Endothelial cell of umbilical vein (primary cell): ENCODE data around the gene TMEM200B. TPM values are rescaled to one million over a fixed set of nuclear protein-coding genes. Genes with fewer than 3 reads are reported as not detected.
A peak's percentile ranks its signal among the peaks of the same experiment; 100 is the strongest.

ENCODE experiments used
- BruUV-seq: library from RNA; stranded (reverse); fragments of 400-500 nt; replicated peaks from 2 replicates; lab custom pipeline; 2021; lab: Mats Ljungman, UMichigan
- CTCF ChIA-PET: fragments of 300-600, 350-600 bp; sonication (Branson Sonifier 250); formaldehyde crosslinking; loops from one replicate; lab custom pipeline; 2021; ENCODE audit warnings: antibody characterized with exemption, inconsistent platforms; lab: Charles Lee
- POLR2A ChIA-PET: fragments of 300-600, 350-600 bp; sonication (Branson Sonifier 250); formaldehyde crosslinking; loops from one replicate; lab custom pipeline; 2021; ENCODE audit warnings: antibody characterized with exemption, inconsistent platforms; lab: Charles Lee
- DNase-seq: peaks from one replicate; pipeline ENCODE4 v3.0.0-alpha.2; 2011; ENCODE audit warnings: low read depth, low spot score
- FAIRE-seq: peaks from 2 replicates; lab custom pipeline; 2011; peaks lifted over from hg19 to GRCh38; lab: Jason Lieb, UNC
- H2AFZ ChIP-seq: 2 replicates; pipeline ENCODE4 v1.6.0; 2012; ENCODE audit warnings: low read depth, low read length, control low read depth, inconsistent platforms
- H3K27ac ChIP-seq: 2 replicates; pipeline ENCODE4 v1.5.1; 2011; ENCODE audit warnings: low read depth, mild to moderate bottlenecking, control low read depth, low read length, moderate library complexity; ENCODE audit not compliant: insufficient read depth
- H3K27me3 ChIP-seq, 2 experiments: 2 replicates each; pipeline versions ENCODE4 v1.6.0 to v1.6.1; 2011; ENCODE audit warnings: low read length in 2 of 2, mixed read lengths in 1 of 2; ENCODE audit not compliant: control insufficient read depth in 2 of 2, insufficient read depth in 2 of 2
- H3K36me3 ChIP-seq, 2 experiments: 2 replicates in 1 of 2; 3 replicates in 1 of 2; pipeline ENCODE4 v1.5.1; 2011; ENCODE audit warnings: low read length in 2 of 2, mild to moderate bottlenecking in 1 of 2, moderate library complexity in 1 of 2; ENCODE audit not compliant: control insufficient read depth in 2 of 2, insufficient read depth in 2 of 2; ENCODE audit errors: extremely low read depth in 1 of 2
- H3K4me1 ChIP-seq: 3 replicates; pipeline ENCODE4 v1.5.1; 2011; ENCODE audit warnings: mild to moderate bottlenecking, low read length; ENCODE audit not compliant: control insufficient read depth, insufficient read depth; ENCODE audit errors: extremely low read depth
- H3K4me2 ChIP-seq: 2 replicates; pipeline ENCODE4 v1.6.1; 2011; ENCODE audit warnings: low read length, control low read depth, mixed read lengths; ENCODE audit not compliant: insufficient read depth
- H3K4me3 ChIP-seq, 3 experiments: fragments of 200-600 bp in 1 of 3; sonication (generic), shearing (Covaris generic) in 1 of 3; replicated peaks in 1 of 3; 2 replicates each; pipeline ENCODE4 v1.5.1; 2011 to 2016; ENCODE audit warnings: control low read depth in 3 of 3, low read length in 3 of 3, mild to moderate bottlenecking in 2 of 3, inconsistent platforms in 1 of 3, low read depth in 1 of 3, moderate library complexity in 1 of 3; ENCODE audit not compliant: insufficient read depth in 1 of 3
- H3K79me2 ChIP-seq: 2 replicates; pipeline ENCODE4 v1.6.0; 2012; ENCODE audit warnings: low read length, inconsistent platforms; ENCODE audit not compliant: control insufficient read depth, insufficient read depth
- H3K9ac ChIP-seq: replicated peaks from 2 replicates; pipeline ENCODE3; 2011; ENCODE audit warnings: low read length, control low read depth; ENCODE audit not compliant: insufficient read depth; ENCODE audit errors: extremely low read depth
- H3K9me1 ChIP-seq: replicated peaks from 3 replicates; pipeline ENCODE4 v1.6.0; 2011; ENCODE audit warnings: mild to moderate bottlenecking, low read length; ENCODE audit not compliant: control insufficient read depth, insufficient read depth; ENCODE audit errors: extremely low read depth
- H3K9me3 ChIP-seq: replicated peaks from 2 replicates; pipeline ENCODE4 v1.5.1; 2012; ENCODE audit warnings: low read length, inconsistent platforms; ENCODE audit not compliant: control insufficient read depth, insufficient read depth
- H4K20me1 ChIP-seq: replicated peaks from 2 replicates; pipeline ENCODE3; 2011; ENCODE audit warnings: mild to moderate bottlenecking, low read length; ENCODE audit not compliant: control insufficient read depth, insufficient read depth; ENCODE audit errors: extremely low read depth
- CTCF ChIP-seq, 2 donors: IDR thresholded peaks; 1 replicate in 1 of 2; 2 replicates in 1 of 2; pipeline ENCODE4 v1.5.1; 2011; ENCODE audit warnings: low read length in 2 of 2, mild to moderate bottlenecking in 2 of 2, moderate library complexity in 2 of 2, control low read depth in 1 of 2, inconsistent platforms in 1 of 2, low read depth in 1 of 2; ENCODE audit not compliant: insufficient read depth in 1 of 2; ENCODE audit errors: extremely low read depth in 1 of 2
- FOS ChIP-seq: IDR thresholded peaks from 2 replicates; pipeline ENCODE4 v1.6.1; 2011; ENCODE audit warnings: mild to moderate bottlenecking, low read length, moderate library complexity, borderline replicate concordance; ENCODE audit not compliant: insufficient read depth
- GATA2 ChIP-seq: IDR thresholded peaks from 2 replicates; pipeline ENCODE4 v1.7.0; 2011; ENCODE audit warnings: low read depth, mild to moderate bottlenecking, moderate library complexity, mixed read lengths, low read length; ENCODE audit not compliant: insufficient read length, insufficient read depth
- JUN ChIP-seq: IDR thresholded peaks from 2 replicates; pipeline ENCODE4 v1.6.1; 2011; ENCODE audit warnings: borderline replicate concordance, low read depth; ENCODE audit not compliant: insufficient read length, insufficient read depth
- MAX ChIP-seq: IDR thresholded peaks from 2 replicates; pipeline ENCODE4 v1.6.1; 2011; ENCODE audit not compliant: insufficient read depth, insufficient read length
- MYC ChIP-seq: IDR thresholded peaks from one replicate; pipeline ENCODE4 v1.6.1; 2011; ENCODE audit warnings: mild to moderate bottlenecking, low read depth, low read length
- dilution Hi-C: fragments of 300-500 bp; cut with MboI; formaldehyde crosslinking; loops from one replicate; pipeline ENCODE4 v1.15.0; 2019; ENCODE audit warnings: low sequenced_read_pairs; ENCODE audit not compliant: extremely low pct_ligation_motif_present
- intact Hi-C: fragments of 100-400 bp; cut with micrococcal nuclease; formaldehyde crosslinking; loops from one replicate; pipeline ENCODE4 v1.10.0; 2022
- polyA plus RNA-seq, 4 experiments: library from polyadenylated mRNA; depleted of rRNA in 3 of 4; stranded (reverse) in 3 of 4; unstranded in 1 of 4; fragments of >200 nt; gene quantifications; 2 replicates each; pipeline versions ENCODE4 v1.2.1 to v1.2.3, GENCODE V29; 2011 to 2012; ENCODE audit warnings: missing spikeins in 1 of 4
- total RNA-seq: library from RNA; stranded (reverse); gene quantifications from 2 replicates; pipeline ENCODE4 v1.2.3, GENCODE V29; 2021

TMEM200B gene
- total and polyA plus RNA-seq, 2 donors (not counting 3 experiments of a cell fraction or from before 2014, with no cell fraction given), result 0.72 to 1.6 TPM

GRCh38 chr1:29156543-29157268, 33.0 kb upstream of the TMEM200B start:
- POLR2A ChIA-PET, result no interaction called here
- FAIRE-seq (no peak), DNase-seq (peak; percentile 19)
- no peaks in the 10 kb centered on the region for H3K9me3 ChIP-seq
- CTCF ChIA-PET, result interaction anchor here (1.3 to 2.7 kb wide), 3 partner anchors 10 to 46 kb away, joined by 3 to 11 read pairs (median 3); no protein-coding TSS in a partner anchor
- H3K9me1 ChIP-seq, result no peaks in the 10 kb centered on the region
- H3K4me2 ChIP-seq, result no peak overlapping the region
- no peak overlapping the region for H3K27ac ChIP-seq
- no peaks in the 10 kb centered on the region for H3K4me1 ChIP-seq
- no peaks in the 10 kb centered on the region for H3K27me3 ChIP-seq
- no TSS peak for BruUV-seq
- peaks cover 17 to 23% of the 10 kb centered on the region in 2 experiments for H3K36me3 ChIP-seq
- intact Hi-C loops, result no loop called here
- dilution Hi-C loops, result no loop called here
- no peak overlapping the region for H2AFZ ChIP-seq
- no peak overlapping the region for H3K9ac ChIP-seq
- peaks cover 33% of the 10 kb centered on the region for H3K79me2 ChIP-seq
- H3K4me3 ChIP-seq, result no peak overlapping the region
- TF ChIP-seq FOS, result no peak
- no peak for TF ChIP-seq MAX
- no peak for TF ChIP-seq MYC
- TF ChIP-seq JUN, result no peak
- no peak for TF ChIP-seq CTCF (IDR thresholded peaks at IDR 0.05; ENCODE audit: extremely low read depth in 1 of 2, insufficient read depth in 1 of 2, low read depth in 1 of 2, low read length in 2 of 2)
- no peak for TF ChIP-seq GATA2
- H4K20me1 ChIP-seq, result peaks cover 5% of the 10 kb centered on the region
